GM19438 (cell line): Measurements from ENCODE around the gene TRAPPC3.

Source experiments
- ATAC-seq: cut with Tn5 transposase; IDR thresholded peaks from one replicate; pipeline ENCODE4 v1.9.1; 2021; ENCODE audit warnings: low read depth; ENCODE audit not compliant: unreplicated experiment

TRAPPC3 gene

DNA sequence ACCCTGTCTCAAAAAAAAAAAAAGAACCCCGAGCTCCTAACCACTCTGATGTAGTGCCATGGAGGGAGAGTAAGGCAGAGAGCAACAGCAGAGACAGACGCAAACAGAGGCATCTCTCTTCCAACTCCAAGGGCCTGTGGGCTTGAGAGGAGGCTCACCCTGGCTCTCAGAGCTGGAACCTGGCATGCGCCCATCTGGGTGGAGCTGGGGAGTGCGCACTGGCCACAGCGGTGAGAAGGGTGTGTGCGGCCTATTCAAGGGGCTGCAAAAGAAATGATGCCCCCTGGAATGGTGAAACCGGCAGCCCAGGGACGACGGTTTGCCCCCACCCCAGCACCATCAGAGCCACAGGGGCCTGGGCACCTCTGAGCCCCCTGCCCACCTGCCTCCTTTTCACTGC, 41.9 kb downstream of the TRAPPC3 start:
- ATAC-seq = no peak

DNA sequence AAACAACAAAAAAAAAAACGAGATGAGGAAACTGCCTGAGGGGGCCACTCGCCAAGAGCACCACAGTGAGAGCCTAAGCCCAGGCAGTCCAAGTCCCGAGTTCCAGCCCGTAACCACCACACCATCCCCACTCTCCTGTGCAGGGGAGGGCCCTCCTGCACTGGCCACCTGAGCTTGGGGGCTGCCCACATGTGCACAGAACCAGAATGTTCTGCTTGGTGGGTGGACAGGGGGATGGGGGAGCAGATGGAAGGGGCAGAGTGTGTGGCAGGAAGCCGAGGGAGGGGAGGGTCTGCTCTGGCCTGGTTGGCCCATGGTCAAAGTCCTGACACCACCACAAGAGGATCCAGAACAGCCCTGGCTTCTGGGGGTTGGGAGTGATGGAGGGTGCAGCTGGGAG, 43.0 kb downstream of the TRAPPC3 start:
- ATAC-seq = no peak

DNA sequence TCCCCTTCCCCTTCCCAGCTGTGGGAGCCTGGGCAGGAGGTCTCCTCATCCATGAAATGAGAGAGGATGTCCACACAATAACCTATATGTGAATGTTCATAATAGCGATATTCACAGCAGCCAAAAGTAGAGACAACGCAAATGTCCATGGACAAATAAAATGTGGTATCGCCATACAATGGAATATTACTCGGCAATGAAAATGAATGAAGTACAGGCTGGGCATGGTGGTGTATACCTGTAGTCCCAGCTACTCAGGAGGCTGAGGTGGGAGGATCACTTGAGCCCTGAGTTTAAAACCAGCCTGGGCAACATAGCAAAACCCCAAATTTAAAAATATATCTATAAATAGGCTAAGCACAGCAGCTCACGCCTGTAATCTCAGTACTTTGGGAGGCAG, 47.7 kb downstream of the TRAPPC3 start:
- ATAC-seq = no peak

DNA sequence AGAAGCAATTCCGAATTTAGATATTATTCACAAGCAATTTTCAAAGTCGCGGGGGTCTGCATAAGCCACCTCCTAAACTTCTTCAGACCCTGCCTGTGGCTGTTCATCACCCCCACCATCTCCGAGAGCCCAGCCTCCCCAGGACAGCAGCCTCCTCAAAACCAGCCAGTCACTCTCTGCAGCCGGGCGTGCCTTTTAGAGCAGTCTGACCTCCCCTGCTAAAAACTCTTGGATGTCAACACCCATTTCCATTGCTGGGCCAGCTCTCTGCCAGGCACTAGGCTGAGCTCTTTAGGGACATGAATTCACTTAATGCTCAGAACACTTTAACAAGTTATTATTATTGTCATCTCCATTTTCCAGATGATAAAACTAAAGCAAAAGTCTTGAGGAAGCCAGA, 48.9 kb downstream of the TRAPPC3 start:
- no peak for ATAC-seq

DNA sequence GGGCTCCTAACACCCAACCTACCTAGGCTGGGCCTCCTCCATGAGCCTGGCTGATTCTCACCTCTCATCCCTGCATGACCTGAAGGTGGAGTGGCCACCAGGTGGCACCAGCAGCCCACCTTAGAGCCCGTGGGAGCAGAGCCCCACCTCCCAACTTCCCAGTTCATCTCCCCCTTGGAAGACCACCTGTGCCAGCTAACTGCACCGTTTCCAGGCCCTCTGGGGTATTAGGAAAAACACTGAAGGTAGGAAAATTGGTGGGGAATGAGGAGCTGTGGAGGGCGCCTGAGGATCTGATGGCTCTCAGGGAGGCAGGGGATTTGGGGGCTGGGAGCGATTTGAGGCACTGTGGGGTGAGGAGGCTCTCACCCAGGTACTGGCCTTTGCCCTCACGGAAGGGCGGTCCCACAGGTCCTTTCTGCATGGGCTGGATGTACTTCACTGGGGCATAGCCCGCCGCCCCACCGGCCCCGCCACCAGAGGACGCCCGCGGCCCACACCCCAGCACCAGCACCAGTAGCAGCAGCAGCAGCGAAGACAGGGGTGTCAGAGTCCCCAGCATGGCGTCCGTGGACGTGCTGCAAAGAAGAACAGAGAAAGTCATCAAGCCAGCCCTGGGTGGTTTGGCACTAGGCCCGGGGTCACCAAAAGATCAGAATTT, 49.5 kb downstream of the TRAPPC3 start:
- no peak for ATAC-seq

DNA sequence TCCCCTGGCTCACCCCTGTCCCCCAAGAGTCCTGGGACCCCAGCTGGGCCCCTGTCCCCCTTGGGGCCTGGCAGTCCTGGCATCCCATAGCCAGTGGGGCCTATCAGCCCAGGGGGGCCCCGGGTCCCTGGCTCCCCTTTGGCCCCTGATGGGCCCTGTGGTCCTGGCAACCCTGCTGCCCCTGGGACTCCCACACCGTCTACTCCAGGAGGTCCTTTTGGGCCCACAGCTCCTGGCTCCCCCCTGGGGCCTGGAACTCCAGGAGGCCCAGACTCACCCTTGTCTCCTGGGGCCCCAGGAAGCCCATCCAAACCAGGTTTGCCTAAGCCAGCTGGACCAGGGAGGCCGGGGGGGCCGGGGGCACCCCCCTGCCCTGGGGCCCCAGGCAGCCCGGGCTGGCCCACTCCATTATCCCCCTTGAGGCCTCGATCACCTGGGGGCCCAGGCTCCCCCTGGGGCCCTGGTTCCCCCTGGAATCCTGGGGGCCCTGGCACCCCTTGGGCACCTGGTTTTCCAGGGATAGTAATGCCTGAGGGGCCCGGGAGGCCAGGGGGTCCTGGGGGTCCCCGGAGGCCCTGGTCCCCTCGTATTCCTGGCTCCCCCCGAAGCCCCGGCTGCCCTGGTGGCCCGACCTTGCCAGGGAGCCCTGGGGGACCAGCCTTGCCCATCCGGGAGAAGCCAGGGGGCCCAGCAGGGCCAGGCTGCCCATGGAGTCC, 50.5 kb downstream of the TRAPPC3 start:
- no peak for ATAC-seq

DNA sequence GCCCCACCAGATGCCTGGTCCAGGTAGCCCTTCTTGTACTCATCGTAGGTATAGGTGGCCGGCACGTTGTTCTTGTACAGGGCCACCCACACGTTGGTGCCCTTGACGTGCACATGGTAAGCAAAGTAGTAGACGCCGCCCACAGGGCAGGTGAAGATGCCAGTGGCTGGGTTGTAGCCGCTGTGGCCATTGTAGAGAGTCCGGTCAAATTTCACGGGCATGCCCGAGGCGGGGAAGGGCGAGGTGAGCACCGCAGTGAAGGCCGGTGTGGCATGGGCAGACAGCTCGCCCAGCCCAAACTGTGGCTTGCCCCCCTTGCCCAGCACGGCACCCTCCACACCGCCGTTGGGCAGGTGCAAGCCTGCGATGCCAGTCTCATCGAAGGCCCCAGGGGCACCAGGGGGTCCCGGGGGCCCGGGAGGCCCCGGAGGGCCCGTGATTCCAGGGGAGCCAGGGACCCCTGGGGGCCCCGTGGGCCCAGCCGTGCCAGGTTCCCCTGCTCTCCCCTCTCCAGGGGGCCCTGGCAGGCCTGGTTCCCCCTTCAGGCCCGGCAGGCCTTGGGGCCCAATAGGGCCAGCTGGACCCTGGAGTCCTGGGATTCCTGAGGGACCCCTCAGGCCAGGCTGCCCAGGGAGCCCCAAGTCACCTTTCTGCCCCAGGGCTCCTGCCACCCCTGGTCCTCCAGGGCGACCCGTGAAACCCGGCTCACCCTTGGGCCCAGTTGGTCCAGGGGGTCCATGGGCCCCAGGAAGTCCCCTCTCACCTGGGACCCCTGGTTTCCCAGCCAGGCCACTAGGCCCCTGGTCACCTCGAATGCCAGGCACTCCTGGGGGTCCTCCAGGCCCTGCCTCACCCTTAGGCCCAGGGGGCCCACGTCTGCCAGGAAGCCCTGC, 51.3 kb downstream of the TRAPPC3 start:
- ATAC-seq = no peak

DNA sequence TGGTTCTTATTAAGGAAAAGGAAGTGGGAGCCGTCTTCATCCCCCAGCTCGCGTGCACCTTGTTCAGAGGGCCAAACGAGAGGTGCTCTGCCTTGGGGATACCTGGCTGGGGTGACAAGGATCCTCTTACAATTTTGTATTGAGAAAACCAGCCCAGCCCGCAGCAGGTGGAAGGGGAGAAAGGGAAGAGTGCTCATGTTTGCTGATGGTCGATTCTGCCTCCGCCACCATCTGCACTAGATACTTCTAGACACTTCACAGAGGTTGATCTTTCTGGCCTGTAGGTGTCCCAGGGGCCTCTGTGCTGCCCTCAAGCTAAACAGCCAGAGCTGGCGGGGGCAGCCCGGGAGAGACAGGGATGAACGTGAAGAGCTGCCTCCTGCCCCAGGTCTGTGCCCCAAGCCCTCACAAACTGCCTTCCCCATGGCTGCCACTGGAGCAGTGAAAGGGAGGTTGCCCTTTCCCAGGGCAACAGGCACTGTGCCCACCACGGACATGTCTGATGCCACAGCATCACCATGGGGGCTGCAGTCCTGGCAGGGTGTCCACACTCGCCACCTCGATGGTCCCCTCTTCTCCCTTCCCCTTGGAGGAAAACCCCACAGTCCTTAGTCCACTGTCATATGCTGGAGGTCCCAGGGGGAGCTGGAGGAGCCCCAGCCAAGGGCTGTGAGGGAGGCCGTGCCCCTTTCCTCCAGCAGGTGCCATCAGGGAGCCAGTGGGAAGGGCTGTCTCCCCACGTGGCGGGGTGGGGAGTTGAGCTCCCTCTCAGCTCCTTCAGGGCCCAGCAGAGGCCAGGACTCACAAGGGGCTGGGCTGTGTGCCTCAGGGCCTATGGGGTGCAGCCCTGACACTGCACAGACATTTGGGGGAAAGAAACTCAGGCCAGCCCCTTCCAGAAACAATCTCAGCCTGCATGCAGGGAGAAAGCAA, 52.5 kb downstream of the TRAPPC3 start:
- no peak for ATAC-seq

DNA sequence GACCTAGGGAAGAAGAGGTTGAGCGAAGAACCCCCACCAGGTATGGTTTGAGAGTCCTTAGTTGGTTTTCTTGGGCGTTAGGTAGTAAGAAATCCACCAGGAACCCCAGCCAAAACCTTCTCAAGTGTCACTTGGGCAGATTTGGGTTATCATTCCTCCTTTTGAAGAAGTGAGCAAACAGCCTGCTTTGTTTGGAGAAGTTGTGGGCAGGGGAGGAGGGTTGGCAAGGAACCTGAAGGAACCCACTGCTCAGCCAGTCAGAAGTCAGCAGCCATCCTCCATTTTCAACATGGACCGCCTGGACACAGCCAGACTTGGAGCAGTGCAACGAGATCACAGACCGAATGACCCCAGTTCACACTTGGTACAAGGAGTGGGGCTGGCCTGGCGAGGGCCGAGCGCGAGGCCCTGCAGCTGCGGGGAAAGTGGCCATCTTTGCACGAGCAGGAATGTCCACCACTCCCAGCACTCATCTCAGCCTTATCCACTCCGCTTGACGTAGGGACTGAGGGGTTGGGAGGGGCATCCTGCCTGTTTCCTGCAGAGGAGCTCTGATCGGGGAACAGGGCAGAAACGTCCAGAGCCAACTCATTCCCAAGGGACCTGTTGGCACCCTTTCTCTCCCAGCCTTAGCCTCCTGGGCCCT, 53.4 kb downstream of the TRAPPC3 start:
- no peak for ATAC-seq

DNA sequence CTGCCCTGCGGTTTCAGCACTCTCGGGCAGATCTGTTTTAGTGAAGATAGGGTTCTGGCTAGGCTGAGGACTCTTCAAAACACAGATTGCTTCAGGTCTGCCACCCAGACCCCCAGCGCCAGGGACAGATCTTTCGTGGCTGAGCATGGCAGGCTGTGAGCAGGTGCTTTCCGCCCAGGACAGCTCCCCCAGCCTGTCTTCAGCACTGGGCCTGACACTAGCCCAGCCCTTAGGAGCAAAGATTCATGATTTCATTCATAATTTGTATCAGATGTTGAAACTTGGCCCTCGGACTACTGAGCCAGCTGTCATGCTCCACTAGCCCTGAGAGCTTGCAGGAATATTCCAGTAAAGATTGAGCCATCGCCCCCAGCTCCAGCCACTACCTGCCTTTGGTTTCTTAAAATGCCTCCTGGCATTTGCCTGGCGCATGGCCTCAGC, 54.6 kb downstream of the TRAPPC3 start:
- ATAC-seq = no peak

DNA sequence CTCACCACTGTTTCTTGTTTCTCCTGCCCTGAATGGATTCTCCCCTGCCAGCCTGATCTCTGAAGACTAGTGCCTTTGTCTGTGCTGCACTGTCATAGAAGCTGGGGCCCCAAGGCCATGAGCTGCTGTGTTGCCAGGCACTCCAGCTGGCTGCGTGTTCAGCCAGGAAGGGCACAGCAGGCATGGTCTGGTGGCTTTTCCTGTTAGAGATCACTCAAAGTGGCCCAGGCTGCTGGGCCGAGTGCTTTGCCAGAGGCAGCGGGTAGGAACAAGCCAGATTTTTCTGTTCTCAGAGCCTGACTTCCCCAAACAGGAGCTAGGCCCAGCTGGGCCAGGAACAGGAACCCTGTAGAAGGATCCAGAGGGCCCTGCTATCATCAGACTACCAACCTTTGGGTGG, 55.4 kb downstream of the TRAPPC3 start:
- no peak for ATAC-seq

DNA sequence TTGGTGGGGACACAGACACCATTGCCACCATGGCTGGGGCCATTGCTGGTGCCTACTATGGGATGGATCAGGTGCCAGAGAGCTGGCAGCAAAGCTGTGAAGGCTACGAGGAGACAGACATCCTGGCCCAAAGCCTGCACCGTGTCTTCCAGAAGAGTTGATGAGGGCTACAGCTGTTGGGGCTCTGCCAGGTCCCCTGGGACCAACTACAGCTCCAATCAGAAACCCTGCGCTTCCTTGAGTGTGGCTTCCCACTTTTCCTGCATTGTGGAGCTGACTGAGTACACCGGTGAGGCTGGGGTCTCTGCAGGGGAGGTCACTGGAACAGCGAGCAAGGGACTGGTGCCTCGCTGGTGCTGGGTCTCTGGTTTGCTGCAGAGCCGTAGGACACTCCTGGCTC, 56.1 kb downstream of the TRAPPC3 start:
- no peak for ATAC-seq

DNA sequence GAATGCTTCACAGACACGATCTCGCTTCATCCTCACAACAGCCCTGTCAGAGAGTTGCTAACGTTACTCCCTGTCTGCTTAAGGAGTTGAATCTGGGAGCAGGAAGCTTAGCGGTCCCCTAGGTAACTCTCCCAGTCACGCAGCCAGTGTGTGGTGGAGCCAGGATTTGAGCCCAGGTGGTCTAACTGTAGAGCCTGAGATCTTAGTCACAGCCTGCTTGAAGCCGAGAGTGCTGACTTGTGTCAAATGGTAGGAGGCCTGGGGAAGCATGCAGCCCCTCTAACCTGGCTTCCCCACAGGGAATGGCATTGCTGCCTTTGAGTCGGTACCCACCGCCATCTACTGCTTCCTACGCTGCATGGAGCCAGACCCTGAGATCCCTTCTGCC, 56.5 kb downstream of the TRAPPC3 start:
- ATAC-seq = no peak

DNA sequence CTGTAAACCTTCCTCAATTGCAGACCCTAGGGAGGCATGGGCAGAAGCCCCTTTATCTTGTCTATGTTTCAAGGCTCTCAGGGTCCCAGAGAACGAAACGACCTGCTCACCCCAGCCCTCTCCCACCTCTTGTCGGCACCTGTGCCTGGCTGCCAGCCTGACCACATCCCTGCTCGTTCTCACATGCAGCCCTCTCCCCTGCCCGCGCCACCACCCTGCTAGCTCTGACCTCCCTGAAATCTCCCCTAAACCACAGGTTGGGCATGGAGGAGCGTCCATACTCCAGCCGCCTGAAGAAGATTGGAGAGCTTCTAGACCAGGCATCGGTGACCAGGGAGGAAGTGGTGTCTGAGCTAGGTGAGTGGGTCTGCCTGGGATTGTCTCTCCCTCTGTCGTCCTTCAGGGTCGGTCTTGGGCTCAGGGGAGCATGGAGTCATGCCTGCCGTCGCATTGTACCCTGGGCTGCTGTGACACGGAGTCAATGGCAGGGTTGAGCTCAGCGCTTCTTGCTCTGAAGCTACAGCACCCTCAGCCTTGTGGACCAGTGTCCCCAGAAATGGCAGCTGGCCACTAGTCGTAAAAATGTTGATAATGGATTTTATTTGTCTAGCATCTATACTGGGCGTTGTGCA, 57.0 kb downstream of the TRAPPC3 start:
- no peak for ATAC-seq

DNA sequence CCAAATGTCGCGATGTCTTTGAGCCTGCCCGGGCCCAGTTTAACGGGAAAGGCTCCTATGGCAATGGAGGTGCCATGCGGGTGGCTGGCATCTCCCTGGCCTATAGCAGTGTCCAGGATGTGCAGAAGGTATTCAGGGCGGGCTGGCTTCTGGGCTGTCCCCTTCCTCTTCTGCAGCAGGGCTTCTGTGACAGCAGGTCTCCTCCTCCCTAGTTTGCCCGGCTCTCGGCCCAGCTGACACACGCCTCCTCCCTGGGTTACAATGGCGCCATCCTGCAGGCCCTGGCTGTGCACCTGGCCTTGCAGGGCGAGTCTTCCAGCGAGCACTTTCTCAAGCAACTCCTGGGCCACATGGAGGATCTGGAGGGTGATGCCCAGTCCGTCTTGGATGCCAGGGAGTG, 57.6 kb downstream of the TRAPPC3 start:
- ATAC-seq = no peak

DNA sequence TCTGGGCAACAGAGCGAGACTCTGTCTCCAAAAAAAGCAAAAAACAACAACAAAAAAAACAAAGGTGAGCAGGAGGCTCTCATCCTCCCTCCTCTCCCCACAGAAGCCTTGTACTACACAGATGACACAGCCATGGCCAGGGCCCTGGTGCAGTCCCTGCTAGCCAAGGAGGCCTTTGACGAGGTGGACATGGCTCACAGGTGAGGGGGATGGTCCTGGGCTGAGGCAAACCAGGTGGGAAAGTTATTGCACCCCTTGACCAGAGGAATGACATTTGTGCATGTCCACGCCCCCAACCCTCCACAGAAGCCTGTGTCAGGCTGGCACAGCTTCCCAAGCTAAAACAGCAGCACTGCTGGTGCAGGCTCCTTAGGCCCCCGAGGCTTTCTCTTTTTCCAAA, 58.1 kb downstream of the TRAPPC3 start:
- ATAC-seq = no peak

DNA sequence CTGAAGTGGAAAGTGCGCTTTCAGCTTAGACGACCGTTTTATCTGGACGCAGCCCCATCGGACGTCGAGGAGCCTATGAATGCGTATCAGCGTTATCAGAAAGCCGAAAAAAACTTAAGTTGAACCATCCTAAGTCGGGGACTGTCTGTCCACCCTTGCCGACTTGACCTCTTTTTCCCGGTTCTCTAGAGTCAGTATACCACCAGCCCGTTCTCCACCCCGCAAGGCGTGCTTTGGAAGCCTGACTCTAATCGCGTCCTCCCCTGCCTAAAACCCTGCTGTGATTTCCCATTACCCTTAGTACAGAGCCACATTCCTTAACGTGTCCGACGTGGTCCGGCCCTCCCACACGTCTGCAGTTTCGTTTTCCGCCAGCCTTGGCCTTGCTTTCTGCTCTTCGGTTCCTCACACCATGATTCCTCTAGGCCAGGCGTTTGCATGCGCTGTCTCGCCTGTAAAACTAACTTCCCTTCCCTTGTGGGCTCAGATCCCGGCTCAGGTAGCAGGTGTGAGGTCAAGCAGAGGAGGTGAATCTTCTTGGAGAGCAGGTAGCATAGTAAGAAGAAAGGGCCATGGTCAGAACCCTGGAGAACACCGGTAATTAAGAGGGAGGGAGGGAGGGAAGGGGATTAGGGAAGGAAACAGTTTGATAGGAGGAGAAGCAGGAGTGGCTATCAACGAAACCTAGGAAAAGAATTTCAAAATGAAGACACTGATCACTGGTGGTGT, 59.7 kb downstream of the TRAPPC3 start:
- ATAC-seq = no peak

DNA sequence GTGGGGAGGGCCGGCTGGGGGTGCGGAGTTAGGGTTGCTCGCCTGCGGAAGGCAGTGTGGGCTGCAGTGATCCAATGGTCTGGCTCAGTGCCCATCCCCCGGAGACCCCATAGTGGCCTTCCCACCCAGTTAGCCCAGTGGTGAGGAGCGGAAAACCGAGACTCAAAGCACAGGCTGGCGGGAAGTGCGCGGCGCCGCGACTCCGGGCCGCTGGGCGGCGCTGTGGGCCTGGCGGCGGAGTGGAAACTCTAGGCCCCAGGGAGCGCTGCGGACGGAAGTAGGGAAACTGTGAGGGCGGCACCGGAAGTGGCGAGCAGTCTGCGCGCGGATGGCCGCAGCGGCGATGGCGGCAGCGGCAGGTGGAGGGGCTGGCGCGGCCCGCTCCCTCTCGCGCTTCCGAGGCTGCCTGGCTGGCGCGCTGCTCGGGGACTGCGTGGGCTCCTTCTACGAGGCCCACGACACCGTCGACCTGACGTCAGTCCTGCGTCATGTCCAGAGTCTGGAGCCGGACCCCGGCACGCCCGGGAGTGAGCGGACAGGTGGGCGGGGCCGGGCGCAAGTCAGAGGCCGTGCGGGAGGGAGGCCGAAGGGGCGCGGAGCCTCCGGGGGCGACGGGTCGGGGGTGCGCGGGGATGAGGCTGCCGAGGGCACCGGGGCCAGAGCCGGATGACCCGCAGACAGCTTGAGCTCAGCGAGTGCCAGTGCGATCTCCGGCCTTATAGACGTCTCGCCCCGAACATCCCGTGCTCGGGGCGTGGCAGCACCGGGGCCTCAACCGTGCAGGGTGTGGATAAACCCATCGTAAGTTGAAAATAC, 60.5 kb downstream of the TRAPPC3 start, which contains the start of gene ADPRS:
Gene ADPRS (plus strand): TSS at position 316 of the 816 bp plus-strand sequence. CDS start 13 bp downstream, at position 329.
- ATAC-seq = peak; percentile 68
